Liver (tissue), 3 donors: ENCODE data around the gene MECR.

Experiments
- CTCF ChIP-seq: fragments of 150-350 bp; IDR thresholded peaks from 2 replicates; pipeline ENCODE4 v1.5.1; 2017; ENCODE audit warnings: improper control_type of control experiment, low read depth, low read length; ENCODE audit not compliant: missing input control
- TAF1 ChIP-seq: conservative IDR thresholded peaks from 2 replicates; pipeline ENCODE4 v1.6.1; 2016; ENCODE audit warnings: antibody characterized with exemption, mild to moderate bottlenecking
- donor health status: healthy.
- donor health status: healthy.

GRCh38 chr1:29144178-29144577 lies 86.6 kb downstream of the MECR start:
- TF ChIP-seq CTCF (no peak), TAF1 (no peak)
